GM12865 (cell line): Measurements from ENCODE around the gene TCEANC.

Experiments used
- DNase-seq: peaks from one replicate; pipeline ENCODE4 v3.0.0; 2010; ENCODE audit warnings: low read depth
- H3K4me3 ChIP-seq: 2 replicates; pipeline ENCODE4 v1.5.1; 2011; ENCODE audit warnings: mild to moderate bottlenecking, low read depth, low read length, control low read depth
- CTCF ChIP-seq: IDR thresholded peaks from 2 replicates; pipeline ENCODE4 v1.5.1; 2011; ENCODE audit warnings: low read length, control low read depth, low read depth, inconsistent platforms; ENCODE audit not compliant: insufficient read depth; ENCODE audit errors: missing control alignments

The TCEANC gene

GRCh38 chrX:13690836-13691235 is 37.9 kb downstream of the TCEANC start:
- TF ChIP-seq CTCF = peak; percentile 33
- DNase-seq = peak; percentile 46
- peak overlapping the region; percentile 87 for H3K4me3 ChIP-seq

GRCh38 chrX:13691841-13692371 is 39.0 kb downstream of the TCEANC start:
- TF ChIP-seq CTCF = no peak
- peak overlapping the region; percentile 87 for H3K4me3 ChIP-seq
- peak; percentile 51 for DNase-seq

- no peak for DNase-seq
- peak overlapping the region; percentile 87 for H3K4me3 ChIP-seq
- TF ChIP-seq CTCF = no peak
Observed at GRCh38 chrX:13692771-13693231, 39.9 kb downstream of the TCEANC start.

GRCh38 chrX:13693341-13693961 is 40.5 kb downstream of the TCEANC start:
- DNase-seq = no peak
- no peak for TF ChIP-seq CTCF
- peak overlapping the region; percentile 87 for H3K4me3 ChIP-seq

GRCh38 chrX:13694359-13694758 is 41.4 kb downstream of the TCEANC start:
- H3K4me3 ChIP-seq = peak overlapping the region; percentile 11; the same call in 1 of the 2 replicates
- TF ChIP-seq CTCF = no peak

GRCh38 chrX:13694983-13695382 is 42.0 kb downstream of the TCEANC start:
- TF ChIP-seq CTCF = no peak
- no peak for DNase-seq
- no peak overlapping the region for H3K4me3 ChIP-seq

More at GRCh38 chrX:13694359-13694758, 41.4 kb downstream of the TCEANC start:
- DNase-seq = no peak
